Tibial nerve (tissue), 4 donors: Measurements from ENCODE around the gene SIN3A. TPM values are rescaled to one million over a fixed set of nuclear protein-coding genes. Genes with fewer than 3 reads are reported as not detected.

ENCODE experiments used
- DNase-seq, 2 donors: peaks; one replicate each; pipeline ENCODE4 v3.0.0-alpha.2; 2019; ENCODE audit warnings: low spot score in 2 of 2
- H3K27ac ChIP-seq, 4 donors: fragments of 200-600 bp; sonication (generic) in 3 of 4; one replicate each; pipeline ENCODE4 v1.5.1; 2017 to 2019; ENCODE audit warnings: mild to moderate bottlenecking in 1 of 4
- H3K27me3 ChIP-seq, 2 donors: fragments of 200-600 bp; sonication (generic) in 1 of 2; one replicate each; pipeline versions ENCODE4 v1.5.1 to v1.6.0; 2017 to 2019
- H3K36me3 ChIP-seq, 3 donors: fragments of 200-600 bp; sonication (generic); one replicate each; pipeline ENCODE4 v1.5.1; 2018 to 2019
- H3K4me1 ChIP-seq, 4 donors: fragments of 200-600 bp; sonication (generic) in 3 of 4; one replicate each; pipeline ENCODE4 v1.5.1; 2017 to 2019
- H3K4me3 ChIP-seq, 4 donors: fragments of 200-600 bp; sonication (generic) in 3 of 4; one replicate each; pipeline ENCODE4 v1.5.1; 2017 to 2019; ENCODE audit warnings: mild to moderate bottlenecking in 1 of 4, moderate library complexity in 1 of 4
- H3K9me3 ChIP-seq, 4 donors: fragments of 200-600 bp; sonication (generic) in 3 of 4; one replicate each; pipeline ENCODE4 v1.5.1; 2017 to 2019
- CTCF ChIP-seq, 5 experiments: fragments of 200-600 bp in 3 of 5; fragments of 450-650 bp in 2 of 5; sonication (generic) in 3 of 5; IDR thresholded peaks; one replicate each; pipeline ENCODE4 v1.5.1; 2016 to 2019; ENCODE audit warnings: antibody characterized with exemption in 5 of 5, mild to moderate bottlenecking in 3 of 5, moderate library complexity in 2 of 5
- EP300 ChIP-seq, 2 donors: sonication (generic); formaldehyde crosslinking; IDR thresholded peaks; one replicate each; pipeline ENCODE4 v1.6.1; 2017; ENCODE audit warnings: antibody characterized with exemption in 2 of 2, mild to moderate bottlenecking in 1 of 2
- POLR2A ChIP-seq, 2 donors: fragments of 450-650 bp; IDR thresholded peaks; one replicate each; pipeline ENCODE4 v1.6.1; 2017; ENCODE audit warnings: antibody characterized with exemption in 2 of 2, mild to moderate bottlenecking in 2 of 2, moderate library complexity in 2 of 2
- WGBS, 2 donors: methylation state at CpG; one replicate each; pipeline ENCODE4 v1.1.5; 2018; 5-methylcytosine and 5-hydroxymethylcytosine counted together
- total RNA-seq, 4 donors: library from RNA; depleted of rRNA; stranded (reverse); fragments of >200 nt; gene quantifications; one replicate each; pipeline ENCODE4 v1.1.0, GENCODE V29; 2016

The SIN3A gene
- total RNA-seq, 4 donors from 2014 or later = 40.2 to 59.4 (median 43.1) TPM

- WGBS, 2 donors = 88 to 89% methylated on average over 13 to 15 of the region's 15 CpGs
- TF ChIP-seq POLR2A (IDR thresholded peaks at IDR 0.05) = no peak
- no peak for TF ChIP-seq EP300 (IDR thresholded peaks at IDR 0.05)
- no peak for TF ChIP-seq CTCF (IDR thresholded peaks at IDR 0.05)
- Histone ChIP-seq H3K4me1 (no peaks in the 10 kb centered on the region), H3K27me3 (no peaks in the 10 kb centered on the region), H3K9me3 (no peaks in the 10 kb centered on the region), H3K27ac (no peak overlapping the region), H3K4me3 (no peak overlapping the region), H3K36me3 (peaks cover 3 to 100% (median 13%) of the 10 kb centered on the region in 3 donors)
- no peak for DNase-seq
Measured at GRCh38 chr15:75359537-75360250, 91.8 kb downstream of the SIN3A start.

GRCh38 chr15:75358771-75359536, 92.5 kb downstream of the SIN3A start:
- no peak for DNase-seq
- no peaks in the 10 kb centered on the region for H3K27me3 ChIP-seq
- no peak for TF ChIP-seq POLR2A (IDR thresholded peaks at IDR 0.05)
- no peak for TF ChIP-seq EP300 (IDR thresholded peaks at IDR 0.05)
- TF ChIP-seq CTCF (IDR thresholded peaks at IDR 0.05) = no peak
- no peak overlapping the region for H3K4me3 ChIP-seq
- 86 to 90% methylated on average over 9 to 10 of the region's 10 CpGs for WGBS, 2 donors
- H3K27ac ChIP-seq = no peak overlapping the region
- H3K4me1 ChIP-seq = no peaks in the 10 kb centered on the region
- peaks cover 3 to 100% (median 13%) of the 10 kb centered on the region in 3 donors for H3K36me3 ChIP-seq
- H3K9me3 ChIP-seq = no peaks in the 10 kb centered on the region

GRCh38 chr15:75357976-75358673, 93.4 kb downstream of the SIN3A start:
- Histone ChIP-seq H3K27ac (no peak overlapping the region), H3K36me3 (peaks cover 3 to 97% (median 13%) of the 10 kb centered on the region in 3 donors), H3K4me1 (no peaks in the 10 kb centered on the region), H3K27me3 (no peaks in the 10 kb centered on the region), H3K4me3 (no peak overlapping the region), H3K9me3 (no peaks in the 10 kb centered on the region)
- 90 to 92% methylated on average over 15 to 17 of the region's 17 CpGs for WGBS, 2 donors
- DNase-seq = no peak
- TF ChIP-seq CTCF (IDR thresholded peaks at IDR 0.05) = no peak

- Histone ChIP-seq H3K27ac (no peak overlapping the region), H3K27me3 (no peaks in the 10 kb centered on the region), H3K9me3 (no peaks in the 10 kb centered on the region), H3K36me3 (peaks cover 3 to 91% (median 8%) of the 10 kb centered on the region in 3 donors), H3K4me3 (no peak overlapping the region), H3K4me1 (no peaks in the 10 kb centered on the region)
- no peak for TF ChIP-seq EP300 (IDR thresholded peaks at IDR 0.05)
- TF ChIP-seq POLR2A (IDR thresholded peaks at IDR 0.05) = no peak
- no peak for TF ChIP-seq CTCF (IDR thresholded peaks at IDR 0.05)
- 92 to 96% methylated on average over 12 to 20 of the region's 20 CpGs for WGBS, 2 donors
- DNase-seq = no peak
Measured at GRCh38 chr15:75356517-75356916, 95.0 kb downstream of the SIN3A start.
